Measurements from ENCODE around the gene INCA1. TPM values are rescaled to one million over a fixed set of nuclear protein-coding genes. Genes with fewer than 3 reads are reported as not detected.

The INCA1 gene
- total RNA-seq, 1 experiment from 2014 or later, result 1.3 TPM

- Histone ChIP-seq H2BK5ac (ENCODE audit: insufficient read length, low read length) (no peak overlapping the region), H3K4me2 (ENCODE audit: insufficient read depth, insufficient read length, low read length) (peak overlapping the region; percentile 76), H4K91ac (ENCODE audit: insufficient read length, low read depth, low read length) (no peak overlapping the region), H3K14ac (ENCODE audit: insufficient read depth, low read length) (no peak overlapping the region), H3K27ac (ENCODE audit: insufficient read length, low read depth, low read length) (no peak overlapping the region), H4K8ac (replicated peaks; ENCODE audit: insufficient read length, low read depth, low read length) (no peak overlapping the region), H3K4me1 (ENCODE audit: insufficient read depth, low read length) (no peaks in the 10 kb centered on the region), H2BK15ac (ENCODE audit: low read depth, low read length) (no peak overlapping the region), H3K79me1 (ENCODE audit: insufficient read depth, low read depth, low read length, poor library complexity, severe bottlenecking) (no peaks in the 10 kb centered on the region), H4K5ac (ENCODE audit: insufficient read length, low read depth, low read length) (no peak overlapping the region), H3K23ac (ENCODE audit: insufficient read length, low read depth, low read length) (no peak overlapping the region), H2AFZ (ENCODE audit: low read length) (no peak overlapping the region), H3K18ac (ENCODE audit: insufficient read length, low read depth, low read length) (no peak overlapping the region), H2BK12ac (ENCODE audit: insufficient read length, low read depth, low read length) (no peak overlapping the region), H3K9me3 (ENCODE audit: control insufficient read depth, low read depth, low read length) (no peaks in the 10 kb centered on the region), H3K79me2 (ENCODE audit: insufficient read depth, low read length) (no peaks in the 10 kb centered on the region), H2BK20ac (ENCODE audit: low read depth, low read length, poor library complexity, severe bottlenecking) (no peak overlapping the region), H2BK120ac (ENCODE audit: low read depth, low read length, poor library complexity, severe bottlenecking) (no peak overlapping the region), H3K27me3 (ENCODE audit: insufficient read depth, low read length) (peaks cover 1% of the 10 kb centered on the region; the same call in 1 of the 2 replicates), H3K9ac (ENCODE audit: extremely low read depth, insufficient read length, low read length) (no peak overlapping the region), H3T11ph (ENCODE audit: low read length) (no peak overlapping the region), H3K4ac (ENCODE audit: low read depth, low read length) (no peak overlapping the region), H2AK5ac (ENCODE audit: insufficient read length, low read length) (no peak overlapping the region), H3K56ac (ENCODE audit: insufficient read length, low read depth, low read length) (no peak overlapping the region), H3K23me2 (ENCODE audit: insufficient read length, low read depth, low read length, poor library complexity, severe bottlenecking) (peaks cover 14% of the 10 kb centered on the region), H4K20me1 (ENCODE audit: control insufficient read depth, insufficient read depth, insufficient read length) (no peaks in the 10 kb centered on the region)
- peaks cover 18 to 22% of the 10 kb centered on the region in 2 experiments for H3K4me1 Mint-ChIP-seq
- WGBS (ENCODE audit: extremely low coverage, insufficient read length, low lambda C conversion rate), result no CpG with 5 or more reads among the region's 30 CpGs
- no peak for DNase-seq
- H3K27ac Mint-ChIP-seq, result no peak overlapping the region
- H3K9me3 Mint-ChIP-seq, result no peaks in the 10 kb centered on the region
- H3K36me3 Mint-ChIP-seq (ENCODE audit: insufficient read depth in 1 of 3, low read depth in 3 of 3), result peaks cover 0 to 2% (median 0%) of the 10 kb centered on the region in 3 experiments; a peak in 2 of 7 replicates
- H3K27me3 Mint-ChIP-seq (ENCODE audit: low read depth), result peaks cover 55% of the 10 kb centered on the region
- no peak for TF ChIP-seq CTCF (conservative IDR thresholded peaks at IDR 0.05)
- peak overlapping the region; percentile 79 to 87 for H3K4me3 Mint-ChIP-seq
These were observed 9.4 kb downstream of the INCA1 start for GRCh38 chr17:4987767-4988567.

Measured in H9 (cell line).